GM21576 (cell line): ENCODE results near the gene NETO1.

Experiments
- ATAC-seq: cut with Tn5 transposase; IDR thresholded peaks from one replicate; pipeline ENCODE4 v1.9.1; 2021; ENCODE audit warnings: mild to moderate bottlenecking, moderate library complexity; ENCODE audit not compliant: unreplicated experiment

NETO1 gene

DNA sequence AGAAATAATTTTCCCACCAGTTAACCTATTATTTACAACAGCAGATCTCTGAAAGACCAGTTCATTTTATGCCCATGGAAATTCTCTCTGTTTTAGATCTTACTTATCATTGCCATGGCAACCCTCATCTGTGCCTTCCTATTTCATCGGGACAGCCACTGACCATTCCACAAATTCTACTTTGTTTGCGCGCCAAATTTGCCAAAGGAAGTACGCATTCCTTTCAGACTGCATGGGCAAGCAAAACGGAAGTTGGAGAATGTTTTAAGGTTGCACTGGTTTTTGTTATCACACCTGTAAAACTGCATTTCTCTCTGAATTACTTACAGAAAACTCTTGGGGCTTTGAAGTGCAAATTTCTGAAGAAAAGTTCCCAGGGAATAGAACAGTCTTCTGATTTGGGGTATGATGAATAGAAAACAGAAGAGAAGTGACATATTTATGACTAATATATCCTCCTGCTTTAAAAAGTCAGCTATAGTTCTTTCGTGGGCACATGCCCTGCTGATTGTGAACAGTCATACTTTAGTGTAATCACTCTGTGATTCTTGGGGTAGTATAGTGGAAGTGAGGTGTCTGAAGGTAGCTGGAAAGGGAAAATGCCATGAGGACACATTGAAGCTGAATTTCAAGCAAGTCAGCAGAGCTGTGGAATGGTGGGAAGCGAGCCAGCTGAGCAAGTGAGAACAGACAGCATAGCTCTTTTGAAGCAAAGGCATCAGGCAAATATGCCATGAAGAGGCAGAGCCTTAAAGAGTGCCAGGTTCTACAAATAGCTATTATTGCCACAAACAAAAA is 20.9 kb downstream of the NETO1 start:
- no peak for ATAC-seq

DNA sequence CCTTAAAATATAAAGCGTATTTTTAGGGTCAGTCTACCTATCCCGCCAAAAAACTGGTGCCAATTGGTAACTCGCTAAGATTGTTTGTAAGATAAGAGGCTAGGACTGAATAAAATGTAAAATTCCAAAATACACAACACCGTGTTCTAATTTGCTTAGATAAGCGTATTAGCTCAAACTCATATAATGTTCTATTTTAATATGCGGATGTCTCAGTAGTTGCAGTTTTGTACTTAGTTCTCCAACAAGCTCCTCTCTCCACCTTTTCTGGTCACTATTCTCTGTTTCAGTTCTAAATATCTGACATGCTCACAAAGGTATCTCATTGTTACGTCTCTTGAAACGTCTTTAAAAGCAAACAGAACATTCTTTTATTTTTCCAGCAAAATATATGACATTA is 24.0 kb downstream of the NETO1 start:
- no peak for ATAC-seq

DNA sequence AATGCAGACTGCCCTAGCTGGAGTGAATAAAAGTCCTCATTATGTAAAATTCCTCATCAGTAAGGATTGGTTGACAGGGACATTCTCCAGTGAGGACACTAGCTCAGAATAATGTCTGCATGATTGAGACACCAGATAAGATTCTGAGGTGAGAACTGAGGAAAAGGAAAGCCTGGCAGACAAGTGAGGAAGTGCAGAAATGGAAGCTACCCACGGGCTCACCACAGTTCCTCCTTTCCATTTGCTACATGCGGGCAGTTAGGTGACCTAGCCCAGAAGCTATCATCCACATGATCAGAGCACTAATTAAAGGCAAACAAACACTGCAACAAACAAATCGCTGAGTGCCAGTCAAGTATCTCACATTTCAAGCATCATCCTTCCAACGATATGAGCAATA is 27.7 kb downstream of the NETO1 start:
- ATAC-seq: no peak

DNA sequence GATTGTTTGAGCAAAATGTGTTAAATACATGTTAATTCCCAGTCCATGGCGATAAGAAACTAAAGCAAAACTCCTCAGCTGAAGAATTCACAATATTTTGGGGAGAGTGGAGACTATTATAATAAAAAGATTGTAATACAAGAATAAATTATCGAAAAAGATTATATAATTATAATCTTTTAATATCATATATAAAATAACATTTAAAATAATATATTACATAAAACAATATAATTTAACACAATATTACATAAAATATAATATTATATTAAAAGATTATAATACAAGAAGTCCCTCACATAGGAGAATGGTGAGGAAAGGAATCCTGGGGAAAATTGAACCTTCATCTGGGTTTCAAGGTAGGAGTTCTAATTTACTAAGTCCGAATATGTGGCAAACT is 33.1 kb downstream of the NETO1 start:
- ATAC-seq: no peak

- no peak for ATAC-seq
Observed at GRCh38 chr18:72833471-72833870, 34.3 kb downstream of the NETO1 start.

GRCh38 chr18:72830109-72830508 is 37.7 kb downstream of the NETO1 start:
- ATAC-seq: no peak

DNA sequence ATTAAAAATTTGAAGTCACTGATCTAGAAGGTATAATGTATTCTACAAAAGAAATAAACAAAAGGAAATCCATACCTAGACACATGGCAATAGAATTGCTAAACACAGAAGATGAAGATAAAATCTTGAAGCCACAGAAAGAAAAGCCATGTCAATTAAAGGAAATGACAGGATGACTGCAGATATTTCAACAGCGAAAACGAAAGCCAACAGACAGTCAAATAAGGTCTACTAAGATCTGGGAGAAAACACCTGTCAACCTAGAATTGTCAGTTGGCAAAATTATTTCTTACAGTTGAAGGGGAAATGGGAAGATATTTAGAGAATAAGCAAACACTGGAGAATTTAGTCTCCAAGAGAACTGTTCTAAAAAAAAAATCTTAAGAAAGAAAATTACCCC is 39.2 kb downstream of the NETO1 start:
- no peak for ATAC-seq

- ATAC-seq: no peak
Observed at GRCh38 chr18:72826736-72827135, 41.1 kb downstream of the NETO1 start.

DNA sequence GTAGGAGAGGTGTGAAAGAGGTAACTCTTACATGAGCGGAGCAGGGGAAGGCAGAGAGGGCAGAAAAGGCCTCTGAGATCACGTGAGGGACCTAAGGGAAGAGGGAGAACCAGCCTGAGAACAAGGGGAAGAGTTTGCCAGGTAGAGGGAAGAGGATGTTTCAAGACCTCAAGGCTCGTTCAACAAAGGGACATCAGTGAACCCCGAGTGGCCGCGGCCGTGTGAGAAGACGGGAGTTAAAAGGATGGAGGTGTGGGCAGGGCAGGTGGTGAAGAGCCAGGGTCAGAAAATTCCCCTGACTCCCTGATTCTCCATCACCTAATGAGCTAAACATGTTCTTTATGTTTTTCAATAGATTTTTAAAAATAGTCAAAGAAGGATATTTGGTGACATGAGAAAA is 44.4 kb downstream of the NETO1 start:
- ATAC-seq: no peak

GRCh38 chr18:72822202-72822601 is 45.6 kb downstream of the NETO1 start:
- ATAC-seq: no peak

DNA sequence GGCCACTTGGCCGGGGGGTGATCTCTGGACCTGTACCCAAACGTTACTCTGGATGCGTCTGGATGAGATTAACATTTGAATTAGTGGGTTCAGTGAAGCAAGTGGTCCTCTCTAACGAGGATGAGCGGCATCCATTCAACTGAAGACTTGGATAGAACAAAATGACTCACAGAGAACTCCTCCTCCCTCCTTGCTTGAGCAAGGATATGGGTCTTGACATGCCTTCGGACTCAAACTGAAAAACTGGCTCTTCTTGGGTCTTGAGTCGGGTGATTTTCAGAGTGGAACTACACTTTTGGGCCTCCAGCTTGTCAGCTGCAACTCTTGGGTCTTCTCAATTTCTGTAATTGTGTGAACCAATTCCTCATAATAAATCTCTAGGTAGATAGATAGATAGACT is 47.2 kb downstream of the NETO1 start:
- no peak for ATAC-seq

DNA sequence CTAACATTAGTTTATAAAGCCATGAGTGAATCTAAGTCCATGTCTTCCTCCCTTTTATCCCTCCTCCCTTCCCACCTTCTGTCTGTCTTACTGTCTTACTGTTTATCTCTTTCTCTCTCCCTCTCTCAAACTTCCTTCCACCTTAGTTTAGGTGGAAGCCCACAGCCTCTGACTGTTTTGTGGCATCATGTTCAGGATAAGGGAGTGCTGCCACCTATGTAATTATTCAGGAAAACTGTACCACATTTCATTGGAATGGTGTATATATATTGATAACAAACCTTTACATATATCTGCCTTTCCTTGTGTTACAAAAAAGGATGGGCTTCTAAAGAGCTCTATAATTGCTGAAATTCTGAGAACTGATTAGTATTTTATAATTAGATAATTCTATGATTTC is 48.7 kb downstream of the NETO1 start:
- no peak for ATAC-seq

DNA sequence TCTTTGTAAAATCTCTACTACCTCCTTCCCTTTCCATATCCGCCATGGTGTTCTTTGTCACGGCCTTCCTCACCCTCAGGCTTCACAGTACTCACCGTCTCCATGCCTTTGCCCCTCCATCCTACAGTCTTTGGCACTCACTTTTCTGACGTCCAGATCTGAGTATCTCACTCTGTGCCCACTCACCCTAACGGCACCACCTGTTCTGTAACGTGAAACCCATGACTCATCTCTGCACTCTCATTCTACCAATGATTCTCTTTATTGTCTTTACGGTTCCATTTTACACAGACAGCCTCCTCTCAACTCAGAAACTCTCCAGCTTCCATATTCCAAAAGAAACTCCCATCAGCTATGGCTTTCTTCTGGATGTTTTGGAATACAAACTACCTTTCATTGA is 56.7 kb downstream of the NETO1 start:
- peak; percentile 64 for ATAC-seq

GRCh38 chr18:72808680-72809079 is 59.1 kb downstream of the NETO1 start:
- no peak for ATAC-seq

DNA sequence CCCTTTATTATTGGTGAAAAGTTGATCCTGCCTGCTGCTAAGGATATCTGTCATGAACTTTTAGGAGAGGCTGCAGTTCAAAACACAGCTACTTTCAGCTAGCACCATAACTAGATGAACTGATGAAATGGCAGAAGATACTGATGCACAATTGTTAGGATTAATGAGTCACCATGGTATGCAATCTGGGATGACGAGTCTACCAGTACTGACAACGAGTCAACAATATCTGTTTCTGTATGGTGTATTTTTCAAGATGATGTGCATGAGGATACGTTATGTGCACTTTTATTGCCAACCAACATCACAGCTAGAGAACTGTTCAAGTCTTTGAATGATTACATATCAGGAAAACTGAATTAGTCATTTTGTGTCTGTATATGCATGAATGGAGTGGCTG is 68.7 kb downstream of the NETO1 start:
- ATAC-seq: no peak

DNA sequence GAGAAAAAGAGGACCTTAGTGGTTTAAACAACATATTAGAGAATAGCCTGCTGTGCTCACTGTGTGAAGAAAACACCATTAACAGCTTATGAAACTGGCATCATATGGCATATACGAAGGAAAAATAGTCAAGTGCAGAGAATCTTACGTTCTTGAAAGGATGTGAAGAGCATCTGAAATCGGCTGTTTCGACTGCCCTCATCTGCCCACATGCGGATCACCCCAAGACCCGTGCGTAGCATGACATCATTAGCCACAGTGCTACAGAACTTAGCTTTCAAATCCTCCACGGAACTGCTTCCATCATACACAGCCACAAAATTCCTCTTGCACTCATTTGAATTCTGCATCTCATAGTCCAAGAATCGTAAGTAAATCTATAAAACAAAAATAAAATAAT is 84.3 kb downstream of the NETO1 start:
- no peak for ATAC-seq

DNA sequence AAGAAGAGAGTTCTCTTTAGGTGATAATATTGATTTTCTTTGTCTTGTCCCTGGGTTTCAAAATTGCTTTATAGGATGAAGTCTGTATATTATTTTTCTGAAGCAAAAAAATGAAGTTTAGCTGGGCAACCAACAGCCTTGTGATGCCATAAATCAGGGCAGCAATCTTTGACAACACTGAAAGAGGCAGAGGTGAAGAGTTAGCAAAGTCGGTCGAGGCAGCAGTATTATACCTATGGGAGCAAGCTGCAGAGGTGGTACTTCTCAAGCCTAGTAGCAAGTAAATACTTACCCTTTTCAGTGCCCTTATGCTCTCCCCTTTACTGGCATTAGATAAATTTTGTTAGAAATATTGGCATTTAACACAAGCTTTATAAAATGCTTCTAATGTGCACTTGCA is 92.9 kb downstream of the NETO1 start:
- ATAC-seq: no peak

DNA sequence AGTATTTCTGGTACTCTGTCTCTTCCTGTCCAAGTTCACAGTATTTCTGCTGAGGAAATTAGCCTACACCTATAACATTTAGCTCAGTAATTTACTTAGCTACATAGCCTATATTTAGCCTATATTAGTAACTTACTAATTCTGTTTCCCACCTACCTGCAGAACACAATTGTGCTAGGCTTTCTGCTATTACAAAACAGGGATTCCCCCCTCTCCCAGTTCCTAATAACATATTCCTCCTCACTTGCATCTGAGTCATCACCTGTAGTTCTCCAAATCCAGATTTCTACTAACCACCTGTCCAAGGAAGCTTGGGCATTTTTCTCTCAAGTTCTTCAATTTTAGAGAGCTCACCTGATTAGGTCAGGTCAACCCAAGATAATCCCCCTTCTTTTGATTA is 94.9 kb downstream of the NETO1 start:
- ATAC-seq: no peak

- no peak for ATAC-seq
Observed at GRCh38 chr18:72768681-72769229, 99.0 kb downstream of the NETO1 start.

GRCh38 chr18:72762515-72763122 is 105.2 kb downstream of the NETO1 start:
- peak; percentile 89 for ATAC-seq

DNA sequence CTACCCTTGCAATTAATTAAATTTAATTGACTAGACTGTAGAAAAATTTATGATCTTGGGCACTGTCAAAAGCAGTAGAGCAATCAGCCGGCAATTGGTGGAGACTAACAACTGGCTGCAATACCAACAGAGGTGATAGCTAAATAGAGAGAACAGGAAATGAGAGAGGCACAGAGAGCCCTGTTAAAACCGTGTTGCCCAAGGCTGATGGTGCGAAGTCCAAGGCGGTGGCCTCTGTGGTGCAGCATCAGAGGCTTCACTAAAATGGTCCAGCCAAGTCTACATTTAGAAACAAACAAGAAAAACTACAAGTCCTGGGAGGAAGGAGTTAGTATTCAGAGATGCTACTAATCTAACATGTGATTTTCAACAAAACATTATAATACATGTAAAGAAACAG is 115.6 kb downstream of the NETO1 start:
- no peak for ATAC-seq

GRCh38 chr18:72742002-72742401 is 125.8 kb downstream of the NETO1 start:
- no peak for ATAC-seq
